Left ventricle myocardium superior (tissue), 1 donor: Measurements from ENCODE around the gene TUBA1B. TPM values are rescaled to one million over a fixed set of nuclear protein-coding genes. Genes with fewer than 3 reads are reported as not detected.
"Not testable (repeated sequence)": the region's sequence is repeated elsewhere in the genome, so short reads cannot be mapped to it uniquely, and the experiment has no call there.

Source experiments
- ATAC-seq: fragments of 200-7000 bp; cut with Tn5 transposase; one replicate; pipeline ENCODE4 v1.9.1; 2020; ENCODE audit warnings: mild to moderate bottlenecking, moderate library complexity
- DNase-seq: peaks from one replicate; pipeline ENCODE4 v3.0.0-alpha.2; 2020
- intact Hi-C: fragments of 100-400 bp; cut with micrococcal nuclease; formaldehyde crosslinking; loops from one replicate; pipeline ENCODE4 v1.11.0; 2022
- total RNA-seq: library from RNA; stranded (reverse); fragmentation: NEBNext Ultra II Directional; extraction: Animal tissue kit (Norgen Biotek cat#: 25700); gene quantifications from one replicate; pipeline ENCODE4 v1.2.1, GENCODE V29; 2021
- donor health status: DM: no; HTN: yes; CAD: no; lungs with severe emphysema.

TUBA1B gene
- total RNA-seq, 1 donor from 2014 or later: 329 TPM

DNA sequence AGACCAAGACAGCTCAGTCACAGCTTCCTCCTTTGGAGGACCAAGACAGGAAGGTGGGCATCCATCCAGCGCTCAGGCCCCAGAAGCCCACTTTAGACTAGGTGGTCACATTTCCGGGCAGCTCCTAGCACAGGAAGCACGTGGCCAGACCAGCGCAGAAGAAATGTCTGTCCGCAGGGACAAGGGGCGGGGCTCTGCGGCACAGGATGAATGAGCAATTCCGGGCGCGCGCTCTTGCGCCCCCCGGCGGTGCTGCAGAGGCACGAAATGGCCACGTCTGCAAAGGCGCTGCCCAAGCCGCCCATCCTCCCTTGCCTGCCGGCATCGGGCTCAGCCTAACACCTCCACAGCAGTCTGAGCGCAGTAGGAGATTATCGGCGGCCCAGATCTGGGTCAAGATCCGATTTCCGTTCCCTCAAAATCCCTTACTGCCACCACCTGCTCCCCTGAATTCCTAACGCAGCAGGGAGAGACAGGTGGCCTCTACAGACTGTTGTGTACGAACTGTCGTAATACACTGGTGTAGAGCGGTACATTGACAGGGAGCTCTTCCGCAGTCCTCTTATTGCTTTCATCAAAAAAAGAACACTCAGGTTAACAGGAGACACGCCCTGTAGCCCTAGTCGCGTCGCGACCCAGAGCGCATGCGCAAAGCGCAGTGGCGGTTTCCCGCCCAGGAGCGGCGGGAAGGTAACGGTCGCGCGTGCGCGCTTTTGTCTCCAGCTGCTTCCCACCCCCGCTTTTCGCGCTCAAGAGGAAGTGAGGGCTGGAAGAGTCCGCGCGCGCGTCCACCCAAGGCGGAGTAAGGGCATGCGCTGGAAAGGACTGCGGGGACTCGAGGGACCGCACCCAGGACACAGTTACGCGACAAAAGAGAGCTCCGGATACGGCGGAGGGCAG is 794 bp downstream of the TUBA1B start:
- DNase-seq (peak; percentile 97), ATAC-seq (peak; percentile 86)
- intact Hi-C loops: loop anchor here (10.0 kb wide), 1 partner anchor 104 kb away; no protein-coding TSS in a partner anchor

DNA sequence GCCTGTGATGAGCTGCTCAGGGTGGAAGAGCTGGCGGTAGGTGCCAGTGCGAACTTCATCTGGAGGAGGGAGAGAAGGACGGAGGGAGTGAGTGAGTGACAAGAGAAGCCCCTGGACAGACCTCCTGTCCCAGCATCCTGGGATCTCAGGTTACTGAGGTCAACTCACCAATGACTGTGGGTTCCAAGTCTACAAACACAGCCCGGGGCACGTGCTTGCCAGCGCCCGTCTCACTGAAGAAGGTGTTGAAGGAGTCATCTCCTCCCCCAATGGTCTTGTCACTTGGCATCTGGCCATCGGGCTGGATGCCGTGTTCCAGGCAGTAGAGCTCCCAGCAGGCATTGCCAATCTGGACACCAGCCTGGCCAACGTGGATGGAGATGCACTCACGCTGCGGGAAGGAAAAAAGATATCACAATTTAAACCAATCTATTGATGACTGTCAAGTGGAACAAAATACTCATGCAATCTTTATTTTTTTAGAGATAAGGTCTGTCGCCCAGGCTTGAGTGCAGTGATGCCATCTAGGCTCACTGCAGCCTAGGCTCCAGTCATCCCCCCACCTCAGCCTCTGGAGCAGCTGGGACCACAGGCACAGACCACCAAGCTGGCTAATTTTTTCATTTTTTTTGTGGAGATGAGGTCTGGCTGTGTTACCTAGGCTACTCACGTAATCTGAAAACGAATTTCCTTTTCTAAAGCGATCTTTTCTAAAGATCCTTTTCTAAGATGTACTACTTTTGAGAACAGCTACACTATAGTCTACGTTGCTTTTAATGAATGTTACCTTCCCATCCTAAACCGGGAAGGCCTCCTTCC is 1.7 kb downstream of the TUBA1B start:
- DNase-seq: peak; percentile 65
- intact Hi-C loops: loop anchor here (10.0 kb wide), 1 partner anchor 105 kb away; no protein-coding TSS in a partner anchor
- ATAC-seq: no peak

DNA sequence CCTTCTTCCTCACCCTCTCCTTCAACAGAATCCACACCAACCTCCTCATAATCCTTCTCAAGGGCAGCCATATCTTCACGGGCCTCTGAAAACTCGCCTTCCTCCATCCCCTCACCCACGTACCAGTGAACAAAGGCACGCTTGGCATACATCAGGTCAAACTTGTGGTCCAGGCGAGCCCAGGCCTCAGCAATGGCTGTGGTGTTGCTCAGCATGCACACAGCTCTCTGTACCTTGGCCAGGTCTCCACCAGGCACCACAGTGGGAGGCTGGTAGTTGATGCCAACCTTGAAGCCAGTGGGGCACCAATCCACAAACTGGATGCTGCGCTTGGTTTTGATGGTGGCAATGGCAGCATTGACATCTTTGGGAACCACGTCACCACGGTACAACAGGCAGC is 3.2 kb downstream of the TUBA1B start:
- ATAC-seq, intact Hi-C loops, DNase-seq: not testable (repeated sequence)

- no peak for DNase-seq
- ATAC-seq: no peak
- intact Hi-C loops: no loop called here
Measured at GRCh38 chr12:49126852-49127763, 4.1 kb downstream of the TUBA1B start.

DNA sequence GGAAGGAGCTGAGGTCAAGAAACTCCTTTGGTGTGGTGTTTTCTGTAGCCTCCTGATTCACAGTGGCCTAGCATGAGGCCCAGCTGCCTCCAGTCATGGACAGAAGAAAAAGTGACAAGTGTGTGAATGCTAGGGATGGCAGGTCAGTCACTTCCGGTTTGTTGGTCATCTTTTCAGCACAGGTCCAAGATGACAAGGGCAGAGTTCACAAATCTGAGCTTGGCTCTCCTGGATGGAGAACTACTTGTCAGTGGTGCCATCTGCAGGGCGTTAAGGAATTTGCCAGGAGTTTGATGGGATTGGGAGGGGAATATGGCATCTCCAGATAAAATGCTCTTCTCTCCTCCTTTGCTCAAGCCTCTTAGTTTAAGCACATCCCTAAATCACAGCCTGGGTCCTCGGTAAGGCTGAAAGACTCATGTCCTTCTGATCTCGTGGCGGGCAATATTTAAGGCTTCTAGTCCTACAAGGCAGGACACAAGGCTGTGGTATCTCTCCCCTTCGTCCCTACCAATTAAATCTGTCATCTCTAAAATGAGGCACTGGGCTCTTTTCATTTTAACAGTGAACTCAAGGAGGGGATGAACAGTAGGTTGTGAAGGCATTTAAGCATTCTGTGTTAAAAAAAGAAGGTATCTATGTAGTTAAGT is 10.0 kb downstream of the TUBA1B start:
- intact Hi-C loops: no loop called here
- ATAC-seq (peak; percentile 78), DNase-seq (no peak)

- no peak for DNase-seq
- no peak for ATAC-seq
- intact Hi-C loops: no loop called here
Measured at GRCh38 chr12:49111206-49111605, 20.0 kb downstream of the TUBA1B start.

- ATAC-seq (peak; percentile 96), DNase-seq (peak; percentile 95)
- intact Hi-C loops: no loop called here
Measured at GRCh38 chr12:49110464-49111155, 20.6 kb downstream of the TUBA1B start, which contains the start of gene LMBR1L. LMBR1L (minus strand) TSS chr12:49110847; CDS start chr12:49110555, 292 bp downstream.

GRCh38 chr12:49109641-49110463 is 21.3 kb downstream of the TUBA1B start:
- DNase-seq (peak; percentile 53), ATAC-seq (peak; percentile 22)
- intact Hi-C loops: no loop called here

DNA sequence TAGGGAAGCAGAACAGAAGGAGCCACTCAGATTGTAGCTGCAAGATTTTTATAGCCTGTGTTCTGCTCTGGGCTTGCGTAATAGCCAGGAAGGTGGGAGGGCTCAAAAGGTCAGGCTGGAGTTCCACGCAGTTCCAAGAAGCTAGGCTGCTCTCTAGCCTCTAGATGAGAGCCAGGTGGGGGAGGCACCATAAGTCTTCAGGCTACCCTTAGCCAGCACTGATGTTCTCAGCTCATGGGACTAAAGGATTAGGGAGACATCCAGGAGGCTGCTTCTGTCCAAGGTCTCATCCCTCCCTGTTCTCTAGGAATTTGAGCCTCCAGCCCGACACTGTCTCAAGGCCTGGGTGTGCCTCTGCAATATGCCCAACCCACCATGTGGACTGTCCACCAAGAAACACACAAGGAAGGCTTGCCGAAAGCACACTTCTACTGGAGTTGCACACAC is 22.2 kb downstream of the TUBA1B start:
- ATAC-seq (peak; percentile 68), DNase-seq (peak; percentile 54)
- intact Hi-C loops: no loop called here

DNA sequence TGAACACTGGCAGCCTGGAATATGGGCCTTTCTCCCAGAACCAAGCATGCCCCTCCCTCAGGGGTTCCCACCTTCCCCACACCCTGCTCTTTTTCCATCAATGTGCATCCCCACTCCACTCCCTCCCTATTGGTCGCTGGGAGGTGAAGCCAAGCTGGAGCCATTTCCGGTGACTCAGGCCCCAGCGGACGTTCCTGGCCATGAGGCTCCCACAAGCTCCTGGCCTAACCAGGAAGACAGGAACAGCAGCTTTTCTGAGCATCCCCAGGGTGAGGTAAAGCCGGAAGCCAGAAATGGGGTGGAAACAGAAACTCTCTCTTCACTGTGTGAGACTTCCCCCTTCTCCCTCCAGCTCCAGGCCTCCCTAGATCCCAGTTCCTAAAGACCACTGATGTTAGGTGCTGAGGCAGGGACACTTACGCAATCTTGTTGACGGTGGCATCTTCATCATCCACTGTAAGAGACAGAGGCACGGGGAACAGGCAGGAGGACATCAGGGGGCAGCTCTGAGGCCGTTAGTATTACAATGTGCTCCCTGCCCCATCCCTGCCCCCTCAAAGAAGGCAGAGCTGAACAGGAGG is 25.6 kb downstream of the TUBA1B start:
- intact Hi-C loops: no loop called here
- ATAC-seq: peak; percentile 5
- DNase-seq: peak; percentile 50

GRCh38 chr12:49104822-49105221 is 26.4 kb downstream of the TUBA1B start:
- intact Hi-C loops: no loop called here
- DNase-seq (no peak), ATAC-seq (no peak)

DNA sequence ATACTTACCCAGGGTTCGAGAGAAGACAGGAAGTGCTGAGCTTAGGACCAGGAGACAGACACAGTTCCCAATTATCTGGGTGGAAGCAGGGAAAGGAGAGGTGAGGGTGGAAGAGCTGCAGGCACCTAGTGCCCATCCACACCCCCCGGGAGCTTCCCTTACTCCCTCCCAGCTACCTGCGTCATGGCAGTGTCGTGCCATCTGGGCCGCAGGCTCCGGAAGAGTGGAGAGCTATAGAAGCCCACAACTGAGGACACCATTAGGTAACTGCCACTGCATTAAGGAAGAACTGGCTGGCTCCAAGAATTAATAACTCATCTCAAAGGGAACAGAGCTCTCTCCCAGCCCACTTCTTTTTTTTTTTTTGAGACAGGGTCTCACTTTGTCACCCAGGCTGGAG is 30.8 kb downstream of the TUBA1B start:
- intact Hi-C loops: no loop called here
- no peak for DNase-seq
- ATAC-seq: no peak

DNA sequence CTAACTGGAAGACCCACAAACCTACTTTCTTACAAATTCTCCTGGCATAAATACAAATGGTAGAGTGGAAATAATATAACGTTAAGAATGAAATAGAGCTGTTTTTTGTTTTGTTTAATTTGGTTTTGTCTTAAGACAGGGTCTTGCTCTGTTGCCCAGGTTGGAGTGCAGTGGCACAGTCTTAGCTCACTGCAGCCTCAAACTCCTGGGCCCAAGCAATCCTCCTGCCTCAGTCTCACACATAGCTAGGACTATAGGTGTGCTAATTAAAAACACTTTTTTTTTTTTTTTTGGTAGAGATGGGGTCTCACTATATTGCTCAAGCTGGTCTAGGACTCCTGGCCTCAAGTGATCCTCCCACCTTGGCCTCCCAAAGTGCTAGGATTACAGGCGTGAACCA is 32.5 kb downstream of the TUBA1B start:
- intact Hi-C loops: no loop called here
- DNase-seq: no peak
- no peak for ATAC-seq

DNA sequence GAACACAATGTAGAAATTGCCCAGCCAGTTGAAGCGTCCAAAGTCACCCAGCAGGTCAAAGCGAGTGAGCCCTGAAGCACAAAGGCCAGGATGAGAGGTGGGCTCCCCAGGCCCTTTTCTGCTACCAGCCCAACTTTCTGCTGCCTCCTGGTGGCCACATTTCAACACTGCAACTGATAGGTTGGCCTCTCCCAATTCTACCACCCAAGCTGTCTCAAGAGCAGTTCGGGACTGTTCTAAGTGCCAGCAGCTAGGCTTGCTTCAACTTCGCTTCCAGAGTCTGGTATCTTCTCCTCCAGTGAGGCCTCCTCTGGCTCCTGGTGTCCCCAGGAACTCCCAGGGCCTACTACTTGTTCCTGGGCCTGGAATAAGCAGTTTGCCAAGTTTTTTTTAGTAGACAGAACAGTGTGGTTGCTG is 33.2 kb downstream of the TUBA1B start:
- ATAC-seq (peak; percentile 30), DNase-seq (no peak)
- intact Hi-C loops: no loop called here

GRCh38 chr12:49097381-49097780 is 33.8 kb downstream of the TUBA1B start:
- no peak for DNase-seq
- no peak for ATAC-seq
- intact Hi-C loops: no loop called here

- intact Hi-C loops: no loop called here
Measured at GRCh38 chr12:49094975-49095365, 36.2 kb downstream of the TUBA1B start.

More at GRCh38 chr12:49094975-49095365, 36.2 kb downstream of the TUBA1B start:
- no peak for ATAC-seq
- no peak for DNase-seq
